GM21526 (cell line): ENCODE results near the gene CMTM2.
A peak's percentile ranks its signal among the peaks of the same experiment; 100 is the strongest.
"Not testable (repeated sequence)": the region's sequence is repeated elsewhere in the genome, so short reads cannot be mapped to it uniquely, and the experiment has no call there.

Source experiments
- ATAC-seq: cut with Tn5 transposase; IDR thresholded peaks from one replicate; pipeline ENCODE4 v1.9.1; 2021; ENCODE audit warnings: moderate library complexity; ENCODE audit not compliant: unreplicated experiment, low FRiP score

Gene CMTM2

GRCh38 chr16:66552286-66553177 is 26.7 kb upstream of the CMTM2 start, which contains the start of gene CKLF:
Gene CKLF, plus strand, starts transcription at chr16:66552576. Its CDS starts 140 bp downstream, at chr16:66552716.
- peak; percentile 63 for ATAC-seq

- no peak for ATAC-seq
Measured at GRCh38 chr16:66553223-66553622, 26.0 kb upstream of the CMTM2 start.

GRCh38 chr16:66554021-66554420 is 25.2 kb upstream of the CMTM2 start:
- no peak for ATAC-seq

- ATAC-seq: no peak
Measured at GRCh38 chr16:66554495-66554894, 24.8 kb upstream of the CMTM2 start.

GRCh38 chr16:66560107-66560506 is 19.2 kb upstream of the CMTM2 start:
- no peak for ATAC-seq

GRCh38 chr16:66561381-66562080 is 17.7 kb upstream of the CMTM2 start:
- ATAC-seq: no peak

- no peak for ATAC-seq
Measured at GRCh38 chr16:66562409-66562808, 16.9 kb upstream of the CMTM2 start.

- no peak for ATAC-seq
Measured at GRCh38 chr16:66562986-66563385, 16.3 kb upstream of the CMTM2 start.

GRCh38 chr16:66563574-66564334 is 15.5 kb upstream of the CMTM2 start:
- ATAC-seq: no peak

- no peak for ATAC-seq
Measured at GRCh38 chr16:66566051-66566901, 13.0 kb upstream of the CMTM2 start, which contains the start of gene CMTM1. Gene CMTM1, plus strand, starts transcription at chr16:66566439. Its CDS starts 75 bp downstream, at chr16:66566514.

GRCh38 chr16:66567270-66567669 is 12.0 kb upstream of the CMTM2 start:
- not testable (repeated sequence) for ATAC-seq

GRCh38 chr16:66568355-66568754 is 10.9 kb upstream of the CMTM2 start:
- no peak for ATAC-seq

GRCh38 chr16:66569131-66569530 is 10.1 kb upstream of the CMTM2 start:
- ATAC-seq: no peak

GRCh38 chr16:66569827-66570405 is 9.3 kb upstream of the CMTM2 start:
- no peak for ATAC-seq

GRCh38 chr16:66572356-66572755 is 6.9 kb upstream of the CMTM2 start:
- no peak for ATAC-seq

GRCh38 chr16:66574081-66574480 is 5.2 kb upstream of the CMTM2 start:
- ATAC-seq: no peak

- no peak for ATAC-seq
Measured at GRCh38 chr16:66574531-66574930, 4.7 kb upstream of the CMTM2 start.

GRCh38 chr16:66575060-66575459 is 4.2 kb upstream of the CMTM2 start:
- ATAC-seq: no peak

GRCh38 chr16:66576296-66576695 is 3.0 kb upstream of the CMTM2 start:
- ATAC-seq: no peak
